OCI-LY7 (cell line): Measurements from ENCODE around the gene SPINT1.

Experiments used
- EZH2phosphoT487 ChIP-seq: fragments of 200-600 bp; sonication (generic); IDR thresholded peaks from 2 replicates; pipeline ENCODE4 v1.6.1; 2018; ENCODE audit warnings: low read depth, borderline replicate concordance, mild to moderate bottlenecking, mixed run types, antibody characterized with exemption, low read length, moderate library complexity, mixed read lengths
- TF ChIP-seq, protein P1 (sequence below): fragments of 200-600 bp; sonication (generic); conservative IDR thresholded peaks from 2 replicates; pipeline ENCODE4 v1.5.1; 2014; ENCODE audit warnings: mild to moderate bottlenecking, antibody characterized with exemption, low read length, moderate library complexity, mixed read lengths

GRCh38 chr15:40803688-40804087 is 40.2 kb upstream of the SPINT1 start:
- TF ChIP-seq, protein P1, sequence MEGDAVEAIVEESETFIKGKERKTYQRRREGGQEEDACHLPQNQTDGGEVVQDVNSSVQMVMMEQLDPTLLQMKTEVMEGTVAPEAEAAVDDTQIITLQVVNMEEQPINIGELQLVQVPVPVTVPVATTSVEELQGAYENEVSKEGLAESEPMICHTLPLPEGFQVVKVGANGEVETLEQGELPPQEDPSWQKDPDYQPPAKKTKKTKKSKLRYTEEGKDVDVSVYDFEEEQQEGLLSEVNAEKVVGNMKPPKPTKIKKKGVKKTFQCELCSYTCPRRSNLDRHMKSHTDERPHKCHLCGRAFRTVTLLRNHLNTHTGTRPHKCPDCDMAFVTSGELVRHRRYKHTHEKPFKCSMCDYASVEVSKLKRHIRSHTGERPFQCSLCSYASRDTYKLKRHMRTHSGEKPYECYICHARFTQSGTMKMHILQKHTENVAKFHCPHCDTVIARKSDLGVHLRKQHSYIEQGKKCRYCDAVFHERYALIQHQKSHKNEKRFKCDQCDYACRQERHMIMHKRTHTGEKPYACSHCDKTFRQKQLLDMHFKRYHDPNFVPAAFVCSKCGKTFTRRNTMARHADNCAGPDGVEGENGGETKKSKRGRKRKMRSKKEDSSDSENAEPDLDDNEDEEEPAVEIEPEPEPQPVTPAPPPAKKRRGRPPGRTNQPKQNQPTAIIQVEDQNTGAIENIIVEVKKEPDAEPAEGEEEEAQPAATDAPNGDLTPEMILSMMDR = peak; percentile 55
- TF ChIP-seq EZH2phosphoT487 = no peak
